HG02938 (cell line): ENCODE data around the gene MRPL47.
"Not testable (repeated sequence)": the region's sequence is repeated elsewhere in the genome, so short reads cannot be mapped to it uniquely, and the experiment has no call there.

Experiments
- ATAC-seq: cut with Tn5 transposase; IDR thresholded peaks from one replicate; pipeline ENCODE4 v1.9.1; 2021; ENCODE audit warnings: mild to moderate bottlenecking, moderate library complexity; ENCODE audit not compliant: unreplicated experiment

Gene MRPL47

GRCh38 chr3:179604321-179605078, at the start of gene MRPL47, which contains the start of gene NDUFB5:
Gene MRPL47, minus strand, starts transcription at chr3:179604638. Its CDS starts 14 bp downstream, at chr3:179604624.
Gene NDUFB5, plus strand, starts transcription at chr3:179604794. Its CDS starts 22 bp downstream, at chr3:179604816.
- peak; percentile 95 for ATAC-seq

GRCh38 chr3:179653096-179653797, 48.8 kb upstream of the MRPL47 start:
- peak; percentile 48 for ATAC-seq

GRCh38 chr3:179652447-179653095, 48.1 kb upstream of the MRPL47 start, which contains the start of gene USP13:
Gene USP13, plus strand, starts transcription at chr3:179653040. Its CDS starts 186 bp downstream, at chr3:179653226.
- ATAC-seq: peak; percentile 72

GRCh38 chr3:179651687-179652446, 47.4 kb upstream of the MRPL47 start:
- no peak for ATAC-seq

GRCh38 chr3:179646177-179646576, 41.7 kb upstream of the MRPL47 start:
- ATAC-seq: no peak

- not testable (repeated sequence) for ATAC-seq
Measured at GRCh38 chr3:179643837-179644236, 39.4 kb upstream of the MRPL47 start.

GRCh38 chr3:179642871-179643270, 38.4 kb upstream of the MRPL47 start:
- ATAC-seq: no peak

- no peak for ATAC-seq
Measured at GRCh38 chr3:179640469-179640868, 36.0 kb upstream of the MRPL47 start.

- no peak for ATAC-seq
Measured at GRCh38 chr3:179630753-179631451, 26.5 kb upstream of the MRPL47 start.

GRCh38 chr3:179624451-179624850, 20.0 kb upstream of the MRPL47 start:
- no peak for ATAC-seq

GRCh38 chr3:179622023-179622422, 17.6 kb upstream of the MRPL47 start:
- no peak for ATAC-seq

- ATAC-seq: no peak
Measured at GRCh38 chr3:179615458-179616173, 11.2 kb upstream of the MRPL47 start.

- ATAC-seq: no peak
Measured at GRCh38 chr3:179613807-179614206, 9.4 kb upstream of the MRPL47 start.

- no peak for ATAC-seq
Measured at GRCh38 chr3:179610066-179610465, 5.6 kb upstream of the MRPL47 start.

- peak; percentile 53 for ATAC-seq
Measured at GRCh38 chr3:179608931-179609720, 4.7 kb upstream of the MRPL47 start.

- ATAC-seq: no peak
Measured at GRCh38 chr3:179606534-179607085, 2.2 kb upstream of the MRPL47 start.

GRCh38 chr3:179603831-179604230, 607 bp downstream of the MRPL47 start:
- ATAC-seq: no peak

- ATAC-seq: no peak
Measured at GRCh38 chr3:179603321-179603720, 1.1 kb downstream of the MRPL47 start.
